ENCODE measurements around the gene ATXN1.

Gene ATXN1

DNA sequence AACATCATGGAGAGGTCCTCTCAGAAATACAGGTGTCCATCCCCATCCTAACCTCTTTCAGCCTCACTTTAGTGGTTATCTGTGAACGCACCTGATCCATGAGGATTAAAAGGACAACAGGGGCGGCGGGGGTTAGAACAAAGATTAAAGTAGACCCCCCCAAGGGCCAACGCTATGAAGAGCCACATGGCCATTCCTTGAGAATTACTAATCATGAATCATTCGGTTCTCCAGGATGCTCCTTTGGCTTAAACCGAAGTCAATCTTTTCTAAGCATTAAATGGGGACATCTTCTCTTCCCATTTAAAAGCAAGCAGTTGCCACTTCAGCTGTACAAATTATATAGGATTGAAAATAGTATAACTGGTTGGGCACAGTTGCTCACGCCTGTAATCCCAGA lies 310.4 kb downstream of the ATXN1 start:
- TF ChIP-seq, protein P1, sequence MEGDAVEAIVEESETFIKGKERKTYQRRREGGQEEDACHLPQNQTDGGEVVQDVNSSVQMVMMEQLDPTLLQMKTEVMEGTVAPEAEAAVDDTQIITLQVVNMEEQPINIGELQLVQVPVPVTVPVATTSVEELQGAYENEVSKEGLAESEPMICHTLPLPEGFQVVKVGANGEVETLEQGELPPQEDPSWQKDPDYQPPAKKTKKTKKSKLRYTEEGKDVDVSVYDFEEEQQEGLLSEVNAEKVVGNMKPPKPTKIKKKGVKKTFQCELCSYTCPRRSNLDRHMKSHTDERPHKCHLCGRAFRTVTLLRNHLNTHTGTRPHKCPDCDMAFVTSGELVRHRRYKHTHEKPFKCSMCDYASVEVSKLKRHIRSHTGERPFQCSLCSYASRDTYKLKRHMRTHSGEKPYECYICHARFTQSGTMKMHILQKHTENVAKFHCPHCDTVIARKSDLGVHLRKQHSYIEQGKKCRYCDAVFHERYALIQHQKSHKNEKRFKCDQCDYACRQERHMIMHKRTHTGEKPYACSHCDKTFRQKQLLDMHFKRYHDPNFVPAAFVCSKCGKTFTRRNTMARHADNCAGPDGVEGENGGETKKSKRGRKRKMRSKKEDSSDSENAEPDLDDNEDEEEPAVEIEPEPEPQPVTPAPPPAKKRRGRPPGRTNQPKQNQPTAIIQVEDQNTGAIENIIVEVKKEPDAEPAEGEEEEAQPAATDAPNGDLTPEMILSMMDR (IDR thresholded peaks at IDR 0.05; ENCODE audit: extremely low read depth, missing control alignments) = no peak
- DNase-seq (ENCODE audit: low spot score) = no peak

DNA sequence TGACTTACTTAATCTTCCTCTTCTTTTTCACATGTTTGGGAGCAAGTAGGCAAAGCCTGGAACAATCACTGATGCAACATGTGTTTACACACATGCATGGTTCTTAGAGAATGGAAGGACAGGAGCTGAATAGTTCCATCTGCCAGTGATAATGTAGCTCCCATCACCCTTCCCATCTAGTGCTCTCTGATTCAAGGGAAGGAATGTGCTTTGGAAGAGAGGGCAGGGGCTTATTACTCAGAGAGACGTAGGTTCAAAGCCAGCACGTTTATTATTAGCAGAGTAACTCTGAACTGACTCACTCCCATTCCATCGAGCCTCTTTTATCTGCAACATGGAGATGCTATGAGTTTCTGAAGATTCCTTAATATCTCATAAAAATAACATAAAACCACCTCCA lies 311.0 kb downstream of the ATXN1 start:
- TF ChIP-seq, protein P1 (IDR thresholded peaks at IDR 0.05; ENCODE audit: extremely low read depth, missing control alignments) = no peak
- no peak for DNase-seq (ENCODE audit: low spot score)

DNA sequence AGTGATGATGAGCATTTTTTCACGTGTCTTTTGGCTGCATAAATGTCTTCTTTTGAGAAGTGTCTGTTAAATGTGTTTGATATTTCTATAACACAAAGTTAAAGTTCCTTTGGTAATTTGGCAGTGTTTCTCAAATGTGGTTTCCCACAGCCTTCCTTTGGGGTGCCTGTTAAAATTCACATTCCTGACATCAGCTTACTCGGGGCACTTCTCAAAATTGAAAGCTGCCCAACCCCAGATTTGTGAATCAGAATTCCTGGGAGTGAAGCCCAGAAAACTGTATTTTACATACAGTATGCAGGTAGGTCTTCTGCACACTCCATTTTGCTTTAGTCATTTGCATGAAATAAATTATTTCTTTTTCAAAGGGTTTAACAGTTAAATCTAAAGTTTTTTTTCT lies 315.0 kb downstream of the ATXN1 start:
- TF ChIP-seq, protein P1 (IDR thresholded peaks at IDR 0.05; ENCODE audit: extremely low read depth, missing control alignments) = no peak
- no peak for DNase-seq (ENCODE audit: low spot score)

DNA sequence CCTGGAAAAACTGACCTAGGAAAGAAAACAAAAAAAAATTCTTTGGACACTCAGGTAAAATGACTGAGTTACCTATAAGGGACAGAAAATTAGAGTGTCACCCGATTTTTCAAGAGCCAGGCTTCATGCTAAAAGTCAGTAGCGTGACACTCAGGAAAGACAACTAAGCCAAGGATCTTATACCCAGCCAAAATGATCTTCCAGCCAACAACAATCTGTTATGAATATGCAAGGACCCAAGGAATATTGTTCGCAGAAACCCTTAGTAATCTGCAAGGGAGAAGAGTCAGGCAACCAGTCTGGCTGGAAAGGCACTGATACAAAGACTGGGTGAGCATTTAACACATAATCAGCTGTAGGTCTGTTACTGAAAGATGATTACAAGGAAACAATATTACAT lies 319.2 kb downstream of the ATXN1 start:
- DNase-seq (ENCODE audit: low spot score) = no peak
- TF ChIP-seq, protein P1 (IDR thresholded peaks at IDR 0.05; ENCODE audit: extremely low read depth, missing control alignments) = no peak

DNA sequence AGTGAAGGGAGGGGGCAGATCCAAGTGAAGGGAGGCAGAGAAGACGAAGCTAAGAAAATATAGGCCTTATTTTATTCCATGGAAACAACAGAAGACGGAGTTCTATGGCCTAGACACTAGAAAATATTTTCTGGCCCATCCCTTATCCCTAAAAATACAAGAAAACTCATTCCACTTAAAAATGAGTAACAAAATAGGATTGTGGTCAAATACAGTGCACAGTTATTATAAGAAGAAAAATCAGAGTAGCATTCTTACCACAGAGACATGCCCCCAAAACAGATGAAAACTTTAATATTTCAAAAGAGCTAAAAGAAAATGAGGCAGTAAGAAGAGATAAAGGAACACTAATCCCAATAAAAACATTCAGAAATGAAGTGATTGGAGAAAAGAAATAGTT lies 320.0 kb downstream of the ATXN1 start:
- no peak for DNase-seq (ENCODE audit: low spot score)
- TF ChIP-seq, protein P1 (IDR thresholded peaks at IDR 0.05; ENCODE audit: extremely low read depth, missing control alignments) = no peak

DNA sequence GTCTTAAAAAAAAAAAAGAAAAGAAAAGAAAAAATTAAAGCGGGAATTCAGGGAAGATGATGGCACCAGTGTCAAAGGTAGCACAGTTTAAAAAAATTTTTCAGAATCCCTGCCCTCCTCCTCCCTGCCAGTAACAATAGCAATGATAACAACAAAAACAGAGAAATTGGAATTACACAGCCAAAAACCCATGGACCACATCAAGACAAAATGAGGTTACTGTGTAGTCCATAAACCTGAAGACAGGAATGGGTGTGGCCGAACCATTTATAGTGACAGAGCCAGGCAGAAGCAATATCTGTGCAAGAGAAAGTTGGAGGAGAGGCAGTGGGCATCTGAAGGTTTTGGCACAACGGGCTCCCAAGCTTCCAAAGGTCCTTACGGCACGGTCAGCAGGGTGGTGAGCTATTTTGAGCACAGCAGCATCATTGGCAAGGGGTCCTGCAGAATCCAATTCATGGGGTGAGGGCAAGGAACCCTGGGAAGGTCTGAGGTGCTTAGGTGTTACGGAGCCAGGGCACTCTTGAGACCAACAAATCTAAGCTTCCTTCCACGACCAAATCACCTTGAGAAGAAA lies 320.5 kb downstream of the ATXN1 start:
- TF ChIP-seq, protein P1 (IDR thresholded peaks at IDR 0.05; ENCODE audit: extremely low read depth, missing control alignments) = no peak
- DNase-seq (ENCODE audit: low spot score) = no peak

DNA sequence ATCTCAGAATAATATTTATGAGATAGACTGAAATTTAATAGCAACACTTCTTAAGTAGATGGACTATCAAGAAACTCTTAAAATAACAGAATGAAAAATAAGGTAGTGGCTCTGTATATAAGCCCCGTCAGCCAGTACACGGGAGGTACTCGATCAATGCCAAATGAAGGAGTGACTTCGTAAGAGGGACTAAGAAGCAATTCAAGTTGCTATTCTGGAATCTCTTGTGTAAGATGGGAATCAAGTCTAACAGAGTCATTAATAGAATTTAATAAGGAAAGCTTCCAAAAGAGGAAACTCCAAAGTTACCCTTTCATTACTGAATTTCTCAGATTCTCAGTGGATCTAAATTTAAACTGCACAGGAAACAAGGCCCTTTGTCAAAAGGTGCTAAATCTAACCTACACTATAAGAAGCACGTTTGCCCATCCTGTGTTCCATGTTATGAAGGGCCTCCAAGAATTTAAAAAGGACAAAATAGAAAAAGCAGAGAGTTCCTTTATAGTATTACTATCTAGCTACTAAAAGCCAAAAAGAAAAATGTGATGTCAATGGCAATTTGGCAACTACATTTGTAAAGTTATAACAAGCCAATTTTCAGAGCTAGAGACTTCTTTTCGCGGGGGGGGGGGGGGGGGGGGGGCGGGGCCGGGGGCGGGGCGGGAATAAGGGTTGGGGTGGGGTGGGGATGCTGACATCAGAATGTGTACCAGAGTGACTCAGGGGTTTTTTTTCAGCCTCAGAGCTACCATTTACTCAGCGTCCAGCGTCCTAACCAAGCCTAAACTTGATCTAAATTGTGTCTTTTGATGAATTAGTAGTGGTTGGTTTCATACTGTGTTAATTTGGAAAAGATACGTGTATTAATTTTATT lies 322.3 kb downstream of the ATXN1 start:
- DNase-seq (ENCODE audit: low spot score) = peak; percentile 56
- TF ChIP-seq, protein P1 (IDR thresholded peaks at IDR 0.05; ENCODE audit: extremely low read depth, missing control alignments) = no peak
